Measurements from ENCODE around the gene GABBR2. TPM values are rescaled to one million over a fixed set of nuclear protein-coding genes. Genes with fewer than 3 reads are reported as not detected.

The GABBR2 gene
- total RNA-seq, 4 donors from 2014 or later, result 2.4 to 13.6 (median 10.0) TPM

- Histone ChIP-seq H3K9me3 (no peaks in the 10 kb centered on the region), H3K4me3 (replicated peaks in 1 of 3) (no peak overlapping the region), H3K27me3 (no peaks in the 10 kb centered on the region), H3K27ac (no peak overlapping the region), H3K36me3 (no peaks in the 10 kb centered on the region), H3K4me1 (no peaks in the 10 kb centered on the region)
- intact Hi-C loops (cut with DNase I), result no loop called here
- 78 to 97% methylated on average over 1 of the region's 1 CpG for WGBS, 2 donors
- no peak for DNase-seq
- TF ChIP-seq CTCF (IDR thresholded peaks at IDR 0.05) (peak in 1 of 6 experiments; percentile 20), POLR2A (IDR thresholded peaks at IDR 0.05) (no peak)
These were observed 343.5 kb downstream of the GABBR2 start for GRCh38 chr9:98365227-98365669.

GRCh38 chr9:98364086-98364485, 344.6 kb downstream of the GABBR2 start:
- no peaks in the 10 kb centered on the region for H3K9me3 ChIP-seq
- TF ChIP-seq CTCF (IDR thresholded peaks at IDR 0.05), result no peak
- TF ChIP-seq POLR2A (IDR thresholded peaks at IDR 0.05), result no peak
- H3K36me3 ChIP-seq, result no peaks in the 10 kb centered on the region
- intact Hi-C loops (cut with DNase I), result no loop called here
- 52 to 58% methylated on average over 4 of the region's 4 CpGs for WGBS, 2 donors
- H3K4me1 ChIP-seq, result peaks cover 0 to under 1% of the 10 kb centered on the region in 2 donors
- DNase-seq, result peak in 1 of 2 donors; percentile 20
- H3K27me3 ChIP-seq, result no peaks in the 10 kb centered on the region
- no peak overlapping the region for H3K4me3 ChIP-seq (replicated peaks in 1 of 3)
- no peak overlapping the region for H3K27ac ChIP-seq

GRCh38 chr9:98363644-98364043, 345.1 kb downstream of the GABBR2 start:
- TF ChIP-seq CTCF (IDR thresholded peaks at IDR 0.05) (no peak), POLR2A (IDR thresholded peaks at IDR 0.05) (no peak)
- Histone ChIP-seq H3K4me3 (replicated peaks in 1 of 3) (no peak overlapping the region), H3K4me1 (peaks cover 0 to 4% of the 10 kb centered on the region in 2 donors), H3K9me3 (no peaks in the 10 kb centered on the region), H3K27me3 (no peaks in the 10 kb centered on the region), H3K27ac (no peak overlapping the region), H3K36me3 (no peaks in the 10 kb centered on the region)
- no peak for DNase-seq
- 37% methylated on average over 6 of the region's 6 CpGs for WGBS, 2 donors
- intact Hi-C loops (cut with DNase I), result no loop called here

GRCh38 chr9:98362624-98363252, 346.0 kb downstream of the GABBR2 start:
- H3K9me3 ChIP-seq, result no peaks in the 10 kb centered on the region
- TF ChIP-seq POLR2A (IDR thresholded peaks at IDR 0.05) (no peak), CTCF (IDR thresholded peaks at IDR 0.05) (no peak)
- intact Hi-C loops (cut with DNase I), result no loop called here
- no peak overlapping the region for H3K27ac ChIP-seq
- DNase-seq, result no peak
- H3K36me3 ChIP-seq, result no peaks in the 10 kb centered on the region
- 85 to 89% methylated on average over 8 to 11 of the region's 11 CpGs for WGBS, 2 donors
- H3K27me3 ChIP-seq, result no peaks in the 10 kb centered on the region
- no peak overlapping the region for H3K4me3 ChIP-seq (replicated peaks in 1 of 3)
- H3K4me1 ChIP-seq, result peaks cover 3 to 12% of the 10 kb centered on the region in 2 donors

- Histone ChIP-seq H3K27ac (no peak overlapping the region), H3K36me3 (no peaks in the 10 kb centered on the region), H3K9me3 (no peaks in the 10 kb centered on the region), H3K4me3 (replicated peaks in 1 of 3) (no peak overlapping the region), H3K27me3 (no peaks in the 10 kb centered on the region), H3K4me1 (peaks cover 8 to 18% of the 10 kb centered on the region in 2 donors)
- intact Hi-C loops (cut with DNase I), result no loop called here
- 87 to 88% methylated on average over 3 of the region's 3 CpGs for WGBS, 2 donors
- TF ChIP-seq CTCF (IDR thresholded peaks at IDR 0.05), result no peak
- TF ChIP-seq POLR2A (IDR thresholded peaks at IDR 0.05), result no peak
- no peak for DNase-seq
These were observed 347.1 kb downstream of the GABBR2 start for GRCh38 chr9:98361645-98362044.
